ENCODE data around the gene C1orf159. TPM values are rescaled to one million over a fixed set of nuclear protein-coding genes. Genes with fewer than 3 reads are reported as not detected.

Gene C1orf159
- total and polyA plus RNA-seq, 2 of the 8 experiments (the other 6 are each of a cell fraction or from before 2014, with no cell fraction given) = 10.0 to 10.9 TPM

DNA sequence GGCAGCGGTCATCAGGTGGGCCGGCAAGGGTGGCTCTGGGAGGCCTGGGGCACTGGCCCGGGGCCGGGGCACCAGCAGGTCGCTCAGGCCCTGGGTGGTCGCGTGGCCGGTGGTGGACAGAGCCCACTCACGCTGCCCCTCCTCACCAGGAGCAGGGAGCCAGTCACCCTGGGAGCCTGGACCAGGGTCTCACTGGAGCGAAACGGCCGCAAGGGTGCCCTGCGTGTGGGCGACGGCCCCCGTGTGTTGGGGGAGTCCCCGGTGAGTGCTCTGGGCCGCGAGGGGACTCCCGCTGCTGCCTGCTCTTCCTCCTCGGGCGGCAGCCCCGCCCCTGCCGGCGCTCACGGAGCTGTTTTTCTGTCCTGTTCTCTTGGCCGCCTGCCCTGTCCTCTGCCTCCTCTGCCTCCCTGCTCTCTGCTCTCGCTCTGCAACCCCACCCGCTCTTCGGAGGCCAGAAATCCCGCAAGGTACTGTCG is 65.3 kb downstream of the C1orf159 start:
- H3K18ac ChIP-seq (ENCODE audit: extremely low read depth, low read length) = no peak overlapping the region
- no peak overlapping the region for H2BK20ac ChIP-seq (ENCODE audit: low read length)
- no peak overlapping the region for H3K27ac ChIP-seq (ENCODE audit: low read depth, low read length)
- H4K8ac ChIP-seq (ENCODE audit: extremely low read depth, insufficient read depth, low read length) = no peak overlapping the region; the same call in 1 of the 2 replicates
- H3K9me3 ChIP-seq (ENCODE audit: insufficient read depth in 2 of 2, low read depth in 1 of 2, low read length in 1 of 2) = no peaks in the 10 kb centered on the region
- H3K56ac ChIP-seq (replicated peaks; ENCODE audit: insufficient read length, low read depth, low read length) = no peak overlapping the region
- H3K27me3 ChIP-seq (replicated peaks in 1 of 4; ENCODE audit: control insufficient read depth in 3 of 4, extremely low read depth in 1 of 4, insufficient read depth in 3 of 4, low read length in 3 of 4) = no peaks in the 10 kb centered on the region
- H3K4me3 ChIP-seq (ENCODE audit: extremely low read depth in 1 of 4, insufficient read depth in 2 of 4, low read depth in 3 of 4, low read length in 4 of 4) = no peak overlapping the region
- DNase-seq (ENCODE audit: low read depth in 1 of 2, low spot score in 2 of 2) (no peak), FAIRE-seq (no peak)
- H3K4me1 ChIP-seq (replicated peaks in 1 of 4; ENCODE audit: control insufficient read depth in 3 of 4, insufficient read depth in 4 of 4, low read length in 3 of 4) = no peaks in the 10 kb centered on the region
- H2BK15ac ChIP-seq (ENCODE audit: low read length) = no peak overlapping the region
- no peak overlapping the region for H2AFZ ChIP-seq (ENCODE audit: low read length)
- no peak overlapping the region for H3K9ac ChIP-seq (replicated peaks in 1 of 4; ENCODE audit: extremely low read depth in 1 of 4, low read depth in 3 of 4, low read length in 3 of 4)
- TF ChIP-seq PHF8 (conservative IDR thresholded peaks at IDR 0.05; ENCODE audit: low read depth, low read length) (no peak), GABPA (IDR thresholded peaks at IDR 0.05; ENCODE audit: borderline replicate concordance, insufficient read depth, low read length) (0 out of 2 replicates have a peak, but pooled peaks have one; percentile 12), SP4 (IDR thresholded peaks at IDR 0.05; ENCODE audit: low read length) (no peak), CREB1 (IDR thresholded peaks at IDR 0.05) (no peak), TAF1 (IDR thresholded peaks at IDR 0.05; ENCODE audit: low read depth, low read length) (no peak)
- peaks cover 6 to 83% (median 40%) of the 10 kb centered on the region in 4 experiments for H3K36me3 ChIP-seq (ENCODE audit: control insufficient read depth in 2 of 4, insufficient read depth in 4 of 4, low read length in 3 of 4)
- WGBS, 2 experiments (ENCODE audit: extremely low coverage in 1 of 2, insufficient coverage in 1 of 2, insufficient read length in 1 of 2, insufficient replicate concordance in 2 of 2, low coverage in 1 of 2, low lambda C conversion rate in 2 of 2, missing lambda C conversion rate in 1 of 2) = 90% methylated on average over 22 of the region's 32 CpGs; no CpG with 5 or more reads in 1 of the 2 experiments
- no peak overlapping the region for H3K4ac ChIP-seq (replicated peaks; ENCODE audit: insufficient read length, low read depth, low read length)
- H2BK12ac ChIP-seq (ENCODE audit: low read depth, low read length) = no peak overlapping the region
- H3K14ac ChIP-seq (ENCODE audit: insufficient read length) = no peak overlapping the region
- no peak overlapping the region for H2BK5ac ChIP-seq (ENCODE audit: low read depth, low read length)
- peaks cover 5% of the 10 kb centered on the region; the same call in 1 of the 2 replicates for H3K79me1 ChIP-seq (ENCODE audit: low read depth, low read length)
- no peak overlapping the region for H4K5ac ChIP-seq (ENCODE audit: insufficient read length, low read depth, low read length)
- no peaks in the 10 kb centered on the region for H3K79me2 ChIP-seq (ENCODE audit: control insufficient read depth in 1 of 2, insufficient read depth in 2 of 2, low read length in 2 of 2)
- CTCF ChIA-PET (ENCODE audit: partially characterized antibody) = interaction anchor here (0.5 to 1.7 kb wide), 3 partner anchors 67 to 266 kb away, joined by 3 to 5 read pairs (median 3); no protein-coding TSS in a partner anchor
- no peak overlapping the region for H4K91ac ChIP-seq (replicated peaks; ENCODE audit: insufficient read length, low read length)
- no peak overlapping the region for H2AK5ac ChIP-seq (ENCODE audit: low read depth, low read length)
- peaks cover 2 to 18% of the 10 kb centered on the region in 2 experiments for H4K20me1 ChIP-seq (replicated peaks in 1 of 2; ENCODE audit: control insufficient read depth in 1 of 2, insufficient read depth in 2 of 2, low read length in 2 of 2)
- H3K23ac ChIP-seq (ENCODE audit: insufficient read length) = no peak overlapping the region
- no peaks in the 10 kb centered on the region for H3K23me2 ChIP-seq (ENCODE audit: low read depth, low read length)
- POLR2A ChIA-PET (ENCODE audit: partially characterized antibody) = interaction anchor here (0.7 to 2.0 kb wide), 4 partner anchors 9 to 98 kb away, joined by 3 to 6 read pairs (median 4); no protein-coding TSS in a partner anchor
- H3K4me2 ChIP-seq (ENCODE audit: insufficient read depth in 1 of 2, low read depth in 2 of 2, low read length in 2 of 2) = no peak overlapping the region
- no peak overlapping the region for H2BK120ac ChIP-seq (replicated peaks; ENCODE audit: low read depth, low read length)

All from H1 (cell line).